ENCODE data around the gene BTBD9. TPM values are rescaled to one million over a fixed set of nuclear protein-coding genes. Genes with fewer than 3 reads are reported as not detected.

BTBD9 gene
- polyA plus RNA-seq, 1 donor (not counting 4 experiments of a cell fraction or from before 2014, with no cell fraction given), result 6.8 TPM

DNA sequence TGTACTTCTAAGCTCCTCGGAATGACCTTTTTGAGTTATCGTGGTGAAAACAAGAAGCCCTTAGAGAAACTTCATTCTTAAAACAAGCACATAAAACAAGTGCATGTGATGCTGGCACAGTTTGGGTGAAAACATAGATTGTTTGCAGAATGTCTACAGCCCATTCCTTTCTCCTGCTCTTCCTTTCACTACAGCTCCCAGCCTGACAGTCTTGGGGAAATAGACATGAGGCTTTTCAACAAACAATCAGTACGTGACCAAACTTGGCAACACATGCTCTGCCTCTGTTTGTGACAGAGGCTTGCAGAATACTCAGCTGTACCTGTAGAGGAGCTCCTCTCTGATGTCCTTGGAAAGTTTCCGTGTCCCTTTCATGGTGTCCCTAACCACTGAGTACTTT is 498.6 kb downstream of the BTBD9 start:
- no peak for DNase-seq (ENCODE audit: low read depth, low spot score)
- no peak overlapping the region for H3K9ac ChIP-seq (ENCODE audit: control insufficient read depth, extremely low read depth, insufficient read depth, low read length)
- H3K9me3 ChIP-seq (ENCODE audit: control insufficient read depth, low read depth, low read length), result no peaks in the 10 kb centered on the region
- peaks cover 4% of the 10 kb centered on the region for H4K20me1 ChIP-seq (ENCODE audit: control insufficient read depth, extremely low read depth, insufficient read depth, low read length)
- TF ChIP-seq, protein P1, sequence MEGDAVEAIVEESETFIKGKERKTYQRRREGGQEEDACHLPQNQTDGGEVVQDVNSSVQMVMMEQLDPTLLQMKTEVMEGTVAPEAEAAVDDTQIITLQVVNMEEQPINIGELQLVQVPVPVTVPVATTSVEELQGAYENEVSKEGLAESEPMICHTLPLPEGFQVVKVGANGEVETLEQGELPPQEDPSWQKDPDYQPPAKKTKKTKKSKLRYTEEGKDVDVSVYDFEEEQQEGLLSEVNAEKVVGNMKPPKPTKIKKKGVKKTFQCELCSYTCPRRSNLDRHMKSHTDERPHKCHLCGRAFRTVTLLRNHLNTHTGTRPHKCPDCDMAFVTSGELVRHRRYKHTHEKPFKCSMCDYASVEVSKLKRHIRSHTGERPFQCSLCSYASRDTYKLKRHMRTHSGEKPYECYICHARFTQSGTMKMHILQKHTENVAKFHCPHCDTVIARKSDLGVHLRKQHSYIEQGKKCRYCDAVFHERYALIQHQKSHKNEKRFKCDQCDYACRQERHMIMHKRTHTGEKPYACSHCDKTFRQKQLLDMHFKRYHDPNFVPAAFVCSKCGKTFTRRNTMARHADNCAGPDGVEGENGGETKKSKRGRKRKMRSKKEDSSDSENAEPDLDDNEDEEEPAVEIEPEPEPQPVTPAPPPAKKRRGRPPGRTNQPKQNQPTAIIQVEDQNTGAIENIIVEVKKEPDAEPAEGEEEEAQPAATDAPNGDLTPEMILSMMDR (optimal IDR thresholded peaks at IDR 0.05 in 1 of 3, IDR thresholded peaks at IDR 0.05 in 1 of 3, conservative IDR thresholded peaks at IDR 0.05 in 1 of 3; ENCODE audit: extremely low read depth in 1 of 3, insufficient read depth in 2 of 3, low read length in 3 of 3), result no peak
- TF ChIP-seq EZH2 (IDR thresholded peaks at IDR 0.05; ENCODE audit: low read length), result no peak
- no peak overlapping the region for H3K4me2 ChIP-seq (ENCODE audit: control insufficient read depth, extremely low read depth, insufficient read depth, low read depth, low read length)
- H3K4me3 ChIP-seq (ENCODE audit: control insufficient read depth in 2 of 3, extremely low read depth in 1 of 3, insufficient read depth in 2 of 3, low read depth in 1 of 3, low read length in 3 of 3), result no peak overlapping the region
- peaks cover 2% of the 10 kb centered on the region for H3K9me1 ChIP-seq (ENCODE audit: control insufficient read depth, extremely low read depth, insufficient read depth, low read length)
- no peaks in the 10 kb centered on the region for H3K27me3 ChIP-seq (ENCODE audit: control insufficient read depth, extremely low read depth, insufficient read depth, low read length)
- H3K27ac ChIP-seq (ENCODE audit: control insufficient read depth, insufficient read depth, low read length), result no peak overlapping the region
- dilution Hi-C loops (cut with MboI; ENCODE audit: extremely low pct_ligation_motif_present, low sequenced_read_pairs), result no loop called here
- no peaks in the 10 kb centered on the region for H3K79me2 ChIP-seq (ENCODE audit: control insufficient read depth, insufficient read depth, low read length)
- H3K4me1 ChIP-seq (ENCODE audit: control insufficient read depth, extremely low read depth, insufficient read depth, low read length), result peaks cover 6% of the 10 kb centered on the region
- peaks cover 0 to 3% of the 10 kb centered on the region in 2 experiments for H3K36me3 ChIP-seq (ENCODE audit: control insufficient read depth in 2 of 2, extremely low read depth in 1 of 2, insufficient read depth in 2 of 2, low read length in 2 of 2)
- FAIRE-seq, result no peak
- H2AFZ ChIP-seq (ENCODE audit: control insufficient read depth, low read length), result no peak overlapping the region

DNA sequence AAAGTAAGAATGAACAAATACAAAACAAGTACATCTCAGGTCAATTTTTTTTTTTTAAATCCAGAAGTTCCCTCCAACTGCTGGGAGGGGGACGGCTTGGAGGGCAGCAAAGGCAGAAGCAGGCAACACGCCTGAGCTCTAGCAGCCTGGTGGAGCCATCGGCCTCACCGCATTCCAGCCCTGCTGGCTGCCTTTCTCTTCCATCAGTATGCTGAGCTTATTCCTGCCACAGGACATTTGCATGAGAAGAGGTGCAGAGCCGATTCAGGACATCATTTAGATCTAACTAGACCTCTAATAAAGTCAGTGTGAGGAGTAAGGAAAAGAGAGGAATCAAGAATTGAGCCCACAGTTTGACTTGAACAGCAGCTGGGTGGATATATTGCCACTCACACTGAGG is 501.4 kb downstream of the BTBD9 start:
- Histone ChIP-seq H3K4me1 (ENCODE audit: control insufficient read depth, extremely low read depth, insufficient read depth, low read length) (no peaks in the 10 kb centered on the region), H3K27me3 (ENCODE audit: control insufficient read depth, extremely low read depth, insufficient read depth, low read length) (no peaks in the 10 kb centered on the region), H3K4me2 (ENCODE audit: control insufficient read depth, extremely low read depth, insufficient read depth, low read depth, low read length) (no peak overlapping the region), H4K20me1 (ENCODE audit: control insufficient read depth, extremely low read depth, insufficient read depth, low read length) (peaks cover 3% of the 10 kb centered on the region), H3K36me3 (ENCODE audit: control insufficient read depth in 2 of 2, extremely low read depth in 1 of 2, insufficient read depth in 2 of 2, low read length in 2 of 2) (peaks cover 2 to 3% of the 10 kb centered on the region in 2 experiments), H3K9me3 (ENCODE audit: control insufficient read depth, low read depth, low read length) (no peaks in the 10 kb centered on the region), H3K9ac (ENCODE audit: control insufficient read depth, extremely low read depth, insufficient read depth, low read length) (no peak overlapping the region), H3K79me2 (ENCODE audit: control insufficient read depth, insufficient read depth, low read length) (no peaks in the 10 kb centered on the region), H3K9me1 (ENCODE audit: control insufficient read depth, extremely low read depth, insufficient read depth, low read length) (no peaks in the 10 kb centered on the region), H3K27ac (ENCODE audit: control insufficient read depth, insufficient read depth, low read length) (no peak overlapping the region), H2AFZ (ENCODE audit: control insufficient read depth, low read length) (no peak overlapping the region), H3K4me3 (ENCODE audit: control insufficient read depth in 2 of 3, extremely low read depth in 1 of 3, insufficient read depth in 2 of 3, low read depth in 1 of 3, low read length in 3 of 3) (no peak overlapping the region)
- dilution Hi-C loops (cut with MboI; ENCODE audit: extremely low pct_ligation_motif_present, low sequenced_read_pairs), result no loop called here
- TF ChIP-seq, protein P1 (optimal IDR thresholded peaks at IDR 0.05 in 1 of 3, IDR thresholded peaks at IDR 0.05 in 1 of 3, conservative IDR thresholded peaks at IDR 0.05 in 1 of 3; ENCODE audit: extremely low read depth in 1 of 3, insufficient read depth in 2 of 3, low read length in 3 of 3), result no peak
- TF ChIP-seq EZH2 (IDR thresholded peaks at IDR 0.05; ENCODE audit: low read length), result no peak
- no peak for FAIRE-seq
- DNase-seq (ENCODE audit: low read depth, low spot score), result no peak
